NT2/D1 (cell line): ENCODE data around the gene ACO2.
"Not testable (repeated sequence)": the region's sequence is repeated elsewhere in the genome, so short reads cannot be mapped to it uniquely, and the experiment has no call there.

Experiments used
- DNase-seq: peaks from one replicate; pipeline ENCODE4 v3.0.0-alpha.2; 2011; ENCODE audit warnings: low read depth, low spot score
- H3K27me3 ChIP-seq: 2 replicates; pipeline ENCODE4 v1.6.0; 2011; ENCODE audit warnings: mild to moderate bottlenecking; ENCODE audit not compliant: insufficient read length, insufficient read depth
- H3K36me3 ChIP-seq: 2 replicates; pipeline ENCODE4 v1.6.1; 2011; ENCODE audit warnings: mild to moderate bottlenecking, low read length, mixed read lengths; ENCODE audit not compliant: insufficient read depth, insufficient read length
- H3K4me1 ChIP-seq: 2 replicates; pipeline ENCODE4 v1.5.1; 2011; ENCODE audit not compliant: insufficient read depth, insufficient read length
- H3K4me3 ChIP-seq: 2 replicates; pipeline ENCODE4 v1.5.1; 2011; ENCODE audit warnings: low read depth; ENCODE audit not compliant: insufficient read length
- H3K9ac ChIP-seq: 2 replicates; pipeline ENCODE4 v1.6.0; 2011; ENCODE audit warnings: low read depth; ENCODE audit not compliant: insufficient read length
- H3K9me3 ChIP-seq: 2 replicates; pipeline ENCODE4 v1.5.1; 2011; ENCODE audit warnings: mild to moderate bottlenecking, low read length; ENCODE audit not compliant: insufficient read depth
- SUZ12 ChIP-seq: IDR thresholded peaks from 2 replicates; pipeline ENCODE4 v1.6.1; 2011; ENCODE audit not compliant: insufficient read length, insufficient read depth; ENCODE audit errors: extremely low read depth
- YY1 ChIP-seq: IDR thresholded peaks from 2 replicates; pipeline ENCODE4 v1.6.1; 2011; ENCODE audit not compliant: insufficient read length, insufficient read depth
- ZNF274 ChIP-seq: IDR thresholded peaks from 2 replicates; pipeline ENCODE4 v1.6.1; 2011; ENCODE audit warnings: mild to moderate bottlenecking, low read depth, low read length

Gene ACO2

GRCh38 chr22:41556561-41556960 is 87.6 kb downstream of the ACO2 start:
- no peaks in the 10 kb centered on the region for H3K9me3 ChIP-seq
- no peaks in the 10 kb centered on the region for H3K27me3 ChIP-seq
- DNase-seq, result no peak
- peaks cover 8% of the 10 kb centered on the region for H3K4me1 ChIP-seq
- no peak overlapping the region for H3K4me3 ChIP-seq
- no peaks in the 10 kb centered on the region for H3K36me3 ChIP-seq
- H3K9ac ChIP-seq, result no peak overlapping the region
- TF ChIP-seq ZNF274 (no peak), SUZ12 (no peak), YY1 (no peak)

DNA sequence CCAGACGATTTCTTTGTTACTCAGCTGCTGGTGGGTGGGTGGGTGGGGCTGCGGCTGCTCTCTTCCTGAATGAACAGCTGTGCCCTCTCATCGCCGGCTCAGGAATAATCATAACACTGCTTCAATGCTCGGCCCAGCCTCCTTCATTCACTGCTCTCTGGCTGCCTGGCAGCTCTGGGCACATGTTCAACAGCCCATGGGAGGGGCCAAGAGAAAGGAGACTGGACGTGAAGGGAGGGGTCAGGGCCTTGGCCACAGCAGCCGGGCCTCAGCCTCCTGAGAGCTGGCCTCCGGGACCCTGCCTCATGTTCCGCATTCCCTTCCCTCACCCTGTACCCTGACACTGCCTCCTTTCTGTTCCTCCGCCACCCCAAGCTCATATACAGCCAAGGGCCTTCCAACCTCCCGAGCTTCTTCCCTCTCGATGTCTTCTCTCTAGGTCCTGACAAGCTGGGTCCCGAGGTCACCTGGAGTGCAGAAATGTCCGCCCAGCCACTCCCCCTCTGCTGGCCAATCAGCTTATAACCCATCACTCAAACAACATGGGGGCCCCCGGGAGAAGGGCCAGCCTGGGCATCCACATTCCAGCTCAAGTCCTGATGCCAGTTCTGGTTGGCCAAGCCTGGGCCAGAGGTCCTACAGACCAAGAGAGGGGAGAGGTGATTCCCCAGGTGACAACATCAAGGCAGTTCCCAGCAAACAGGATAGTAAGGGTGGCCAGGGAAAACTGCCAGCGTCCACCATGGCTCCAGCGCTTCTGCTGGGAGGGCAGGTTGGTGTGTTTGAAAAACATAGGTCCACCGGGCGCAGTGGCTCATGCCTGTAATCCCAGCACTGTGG is 88.7 kb downstream of the ACO2 start:
- TF ChIP-seq ZNF274, result no peak
- H3K4me3 ChIP-seq, result no peak overlapping the region
- no peak overlapping the region for H3K9ac ChIP-seq
- peaks cover 18% of the 10 kb centered on the region for H3K4me1 ChIP-seq
- no peaks in the 10 kb centered on the region for H3K36me3 ChIP-seq
- DNase-seq, result no peak
- no peaks in the 10 kb centered on the region for H3K9me3 ChIP-seq
- no peaks in the 10 kb centered on the region for H3K27me3 ChIP-seq

DNA sequence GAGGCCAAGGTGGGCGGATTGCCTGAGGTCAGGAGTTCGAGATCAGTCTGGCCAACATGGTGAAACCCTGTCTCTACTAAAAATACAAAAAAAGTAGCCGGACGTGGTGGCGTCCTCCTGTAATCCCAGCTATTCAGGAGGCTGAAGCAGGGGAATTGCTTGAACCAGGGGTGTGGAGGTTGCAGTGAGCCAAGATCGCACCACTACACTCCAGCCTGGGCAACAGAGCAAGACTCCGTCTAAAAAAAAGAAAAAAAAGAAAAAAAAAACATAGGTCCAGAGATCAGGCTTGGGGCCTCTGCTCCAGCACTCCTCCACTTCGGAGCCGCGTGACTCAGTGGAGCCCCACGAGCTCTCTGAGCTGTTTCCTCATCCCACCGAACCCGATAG is 89.3 kb downstream of the ACO2 start:
- not testable (repeated sequence) for H3K4me3 ChIP-seq, H3K9ac ChIP-seq, H3K9me3 ChIP-seq, DNase-seq, H3K27me3 ChIP-seq, H3K36me3 ChIP-seq
- peaks cover 22% of the 10 kb centered on the region for H3K4me1 ChIP-seq

DNA sequence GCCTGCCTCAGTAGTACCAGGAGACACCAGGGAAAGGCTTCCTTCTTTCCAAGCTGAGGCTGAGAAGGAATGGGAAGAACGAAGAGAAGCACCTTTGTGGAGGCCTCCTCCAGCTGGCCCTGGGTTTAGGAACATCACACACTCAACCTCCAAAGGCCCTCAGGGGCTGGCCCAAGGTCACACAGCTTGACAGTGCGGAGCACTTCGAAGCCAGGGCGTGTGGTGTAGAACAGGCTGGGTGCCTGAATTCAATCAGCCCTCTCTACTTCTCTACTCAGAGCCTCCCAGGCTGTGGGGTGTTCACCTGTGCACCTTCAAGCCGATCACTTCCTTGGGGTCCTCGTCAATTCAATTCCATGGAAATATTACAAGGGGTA is 91.2 kb downstream of the ACO2 start:
- no peaks in the 10 kb centered on the region for H3K27me3 ChIP-seq

DNA sequence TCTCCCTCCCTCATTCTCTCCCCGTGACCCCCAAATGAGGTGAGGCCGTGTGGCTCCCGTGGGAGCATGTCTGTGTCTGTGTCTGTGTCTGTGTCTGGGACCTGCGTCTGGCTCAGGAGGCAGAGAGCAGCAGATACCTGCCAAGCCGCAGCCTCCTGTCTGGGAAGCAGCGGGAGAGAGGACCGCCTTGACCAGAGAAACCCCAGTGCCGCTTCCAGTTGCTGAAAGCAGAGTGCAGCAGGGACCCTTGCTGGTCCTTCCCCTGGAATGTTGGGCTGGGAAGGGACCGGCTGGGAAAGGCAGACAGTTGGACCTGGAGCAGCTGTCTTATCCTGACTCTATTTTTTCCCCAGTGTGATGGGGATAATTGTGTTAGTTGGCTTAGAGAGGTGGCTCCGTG is 92.4 kb downstream of the ACO2 start:
- peak overlapping the region; percentile 50 for H3K4me3 ChIP-seq
- H3K9ac ChIP-seq, result peak overlapping the region; percentile 65
- H3K36me3 ChIP-seq, result no peaks in the 10 kb centered on the region
- peaks cover 22% of the 10 kb centered on the region for H3K4me1 ChIP-seq
- no peaks in the 10 kb centered on the region for H3K27me3 ChIP-seq
- no peaks in the 10 kb centered on the region for H3K9me3 ChIP-seq
- no peak for DNase-seq
- TF ChIP-seq YY1 (no peak), ZNF274 (no peak)

More for the DNA sequence above, 91.2 kb downstream of the ACO2 start:
- Histone ChIP-seq H3K4me3 (peak overlapping the region; percentile 50), H3K4me1 (peaks cover 22% of the 10 kb centered on the region), H3K9ac (no peak overlapping the region), H3K9me3 (no peaks in the 10 kb centered on the region), H3K36me3 (no peaks in the 10 kb centered on the region)
- no peak for TF ChIP-seq ZNF274
- no peak for TF ChIP-seq SUZ12
- TF ChIP-seq YY1, result no peak
- DNase-seq, result no peak

DNA sequence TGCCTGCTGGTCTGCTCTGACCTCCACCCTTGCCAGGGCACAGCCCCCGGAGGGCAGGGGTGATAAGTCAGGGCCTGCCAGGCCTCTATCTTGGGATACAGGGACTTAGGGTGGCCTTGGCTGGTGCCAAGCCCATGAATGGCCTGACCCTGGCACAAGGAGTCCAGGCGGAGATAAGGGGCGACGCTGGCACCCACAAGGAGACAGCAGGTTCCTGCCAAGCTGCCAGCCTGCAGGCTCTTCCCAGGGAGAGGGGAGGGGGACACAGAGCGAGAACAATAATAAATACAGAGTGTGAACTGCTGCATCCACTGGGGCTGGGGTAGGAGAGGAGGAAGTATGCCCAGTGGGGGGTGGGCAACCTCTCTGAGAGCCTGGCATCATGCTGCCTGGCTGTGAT is 92.9 kb downstream of the ACO2 start:
- H3K36me3 ChIP-seq, result no peaks in the 10 kb centered on the region
- TF ChIP-seq ZNF274, result no peak
- no peak for TF ChIP-seq SUZ12
- TF ChIP-seq YY1, result no peak
- H3K4me3 ChIP-seq, result peak overlapping the region; percentile 50
- H3K9me3 ChIP-seq, result no peaks in the 10 kb centered on the region
- H3K4me1 ChIP-seq, result peaks cover 22% of the 10 kb centered on the region
- H3K27me3 ChIP-seq, result no peaks in the 10 kb centered on the region
- H3K9ac ChIP-seq, result peak overlapping the region; percentile 65
- DNase-seq, result no peak

DNA sequence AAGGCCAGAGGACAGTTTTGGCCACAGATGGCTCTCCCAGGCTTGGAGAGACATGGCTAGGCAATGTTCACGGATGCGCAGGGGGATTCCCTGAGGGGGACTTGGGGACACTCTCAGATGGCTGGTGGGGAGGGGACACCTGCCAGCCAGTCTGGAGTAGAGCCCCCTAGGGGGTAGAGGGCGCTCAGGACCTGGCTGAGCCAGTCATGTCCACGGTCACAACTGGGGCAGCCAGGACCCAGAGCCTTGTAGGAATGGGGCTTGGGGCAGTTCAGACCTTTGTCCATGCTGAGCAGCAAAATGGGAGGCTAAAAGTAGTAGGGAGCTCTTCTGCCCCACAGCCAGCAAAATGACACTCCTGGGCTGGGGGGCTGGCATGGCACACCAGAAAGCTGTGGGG is 93.5 kb downstream of the ACO2 start:
- Histone ChIP-seq H3K4me1 (peaks cover 22% of the 10 kb centered on the region), H3K27me3 (no peaks in the 10 kb centered on the region), H3K36me3 (no peaks in the 10 kb centered on the region), H3K9me3 (no peaks in the 10 kb centered on the region), H3K4me3 (no peak overlapping the region), H3K9ac (peak overlapping the region; percentile 65)
- DNase-seq, result no peak
- TF ChIP-seq SUZ12 (no peak), YY1 (no peak), ZNF274 (no peak)
